Activated CD4-positive, alpha-beta T cell treated with anti-CD3 and anti-CD28 coated beads, Interleukin-2, Interleukin-6, amounts not matched to agents 100 ng/mL and 50 ng/mL, durations not matched to agents 16 hours and 8 hours (primary cell): Measurements from ENCODE around the gene TRPM2.

Experiments used
- DNase-seq: peaks from one replicate; pipeline ENCODE4 v3.0.0-alpha.2; 2020

The TRPM2 gene

DNA sequence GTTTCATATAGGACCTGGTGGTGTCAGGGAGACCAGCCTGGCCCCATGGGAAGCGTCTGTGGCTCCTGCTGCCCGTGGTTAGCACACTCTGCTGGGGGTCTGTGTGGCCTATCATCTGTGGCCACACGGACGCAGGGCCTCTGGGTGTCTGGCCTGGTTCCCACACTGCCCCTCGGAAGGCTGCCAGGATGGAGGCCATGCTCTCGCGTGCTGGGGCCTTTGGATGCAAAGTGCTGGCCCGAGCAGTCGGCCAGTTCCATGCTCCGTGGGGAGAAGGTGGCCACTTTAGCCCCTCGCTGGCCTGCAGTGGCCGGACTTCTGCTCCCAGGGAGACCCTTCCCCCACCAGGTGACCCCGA is 81.1 kb downstream of the TRPM2 start:
- DNase-seq, result no peak

DNA sequence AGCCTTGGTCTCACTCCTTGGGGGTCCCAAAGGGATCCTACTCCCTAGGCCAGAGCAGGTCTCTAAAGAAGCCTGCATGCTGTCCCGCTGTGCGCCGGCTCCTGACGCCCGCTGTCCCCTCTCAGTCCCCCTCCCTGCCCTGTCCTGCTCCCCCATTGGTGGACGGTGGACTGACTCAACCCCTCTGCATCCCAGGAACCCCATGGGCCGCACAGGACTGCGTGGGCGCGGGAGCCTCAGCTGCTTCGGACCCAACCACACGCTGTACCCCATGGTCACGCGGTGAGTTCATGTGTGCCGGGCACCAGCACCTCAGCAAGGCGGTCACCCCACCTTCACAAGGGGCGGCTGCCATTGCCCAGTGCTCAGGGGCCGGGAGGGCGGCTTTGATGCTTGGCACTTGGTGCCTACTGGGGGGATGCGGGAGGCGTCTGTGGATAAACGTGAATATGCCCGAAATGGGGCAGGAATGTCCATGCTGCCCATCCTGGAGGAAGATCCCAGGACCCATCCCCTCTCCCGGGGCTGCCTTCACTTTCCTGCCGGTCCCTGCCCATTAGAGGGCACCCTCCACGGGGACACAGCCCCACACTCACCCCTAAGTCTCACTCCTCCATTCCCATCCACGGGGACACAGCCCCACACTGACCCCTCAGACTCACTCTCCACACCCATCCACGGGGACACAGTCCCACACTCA is 81.7 kb downstream of the TRPM2 start:
- no peak for DNase-seq

DNA sequence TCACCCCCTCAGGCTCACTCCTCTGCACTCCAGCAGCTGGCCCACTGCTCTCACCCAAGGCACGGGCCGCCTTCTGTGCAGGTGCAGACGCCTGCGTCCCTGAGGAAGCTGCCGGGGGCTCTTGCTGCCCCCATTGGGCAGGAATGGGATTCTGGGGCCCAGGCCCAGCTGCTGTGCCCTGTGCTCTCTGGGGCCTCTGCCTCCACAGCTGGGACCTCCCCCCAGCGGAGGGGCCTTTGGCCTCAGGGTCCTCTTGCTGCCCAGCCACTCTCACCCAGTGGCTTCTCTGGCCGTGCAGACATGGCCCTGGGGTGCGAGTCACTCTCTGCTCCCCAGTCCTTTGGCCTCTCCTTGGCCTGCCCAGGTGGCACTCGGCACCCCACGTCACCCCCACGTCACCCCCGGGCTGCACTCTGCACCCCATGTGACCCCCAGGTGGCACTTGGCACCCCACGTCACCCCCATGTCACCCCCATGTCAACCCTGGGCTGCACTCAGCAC is 82.7 kb downstream of the TRPM2 start:
- no peak for DNase-seq

- no peak for DNase-seq
These were observed 83.5 kb downstream of the TRPM2 start for GRCh38 chr21:44436958-44437357.

DNA sequence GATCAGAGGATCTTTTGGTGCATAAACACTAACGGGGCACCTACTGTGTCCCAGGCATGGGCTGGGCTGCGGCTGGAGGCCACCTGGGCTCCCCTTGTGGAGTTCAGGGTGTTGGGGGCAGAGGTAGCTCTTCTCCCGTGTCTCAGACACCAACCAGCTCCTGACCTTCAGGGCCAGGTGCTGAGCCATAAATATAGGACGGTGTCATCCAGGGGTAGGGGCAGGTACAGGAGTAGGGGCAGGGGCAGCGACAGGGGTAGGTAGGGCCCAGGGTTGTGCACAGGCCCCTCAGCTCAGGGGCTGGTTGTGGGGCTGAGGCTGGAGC is 83.9 kb downstream of the TRPM2 start:
- DNase-seq, result no peak

- DNase-seq, result no peak
These were observed 84.4 kb downstream of the TRPM2 start for GRCh38 chr21:44437696-44438431.

DNA sequence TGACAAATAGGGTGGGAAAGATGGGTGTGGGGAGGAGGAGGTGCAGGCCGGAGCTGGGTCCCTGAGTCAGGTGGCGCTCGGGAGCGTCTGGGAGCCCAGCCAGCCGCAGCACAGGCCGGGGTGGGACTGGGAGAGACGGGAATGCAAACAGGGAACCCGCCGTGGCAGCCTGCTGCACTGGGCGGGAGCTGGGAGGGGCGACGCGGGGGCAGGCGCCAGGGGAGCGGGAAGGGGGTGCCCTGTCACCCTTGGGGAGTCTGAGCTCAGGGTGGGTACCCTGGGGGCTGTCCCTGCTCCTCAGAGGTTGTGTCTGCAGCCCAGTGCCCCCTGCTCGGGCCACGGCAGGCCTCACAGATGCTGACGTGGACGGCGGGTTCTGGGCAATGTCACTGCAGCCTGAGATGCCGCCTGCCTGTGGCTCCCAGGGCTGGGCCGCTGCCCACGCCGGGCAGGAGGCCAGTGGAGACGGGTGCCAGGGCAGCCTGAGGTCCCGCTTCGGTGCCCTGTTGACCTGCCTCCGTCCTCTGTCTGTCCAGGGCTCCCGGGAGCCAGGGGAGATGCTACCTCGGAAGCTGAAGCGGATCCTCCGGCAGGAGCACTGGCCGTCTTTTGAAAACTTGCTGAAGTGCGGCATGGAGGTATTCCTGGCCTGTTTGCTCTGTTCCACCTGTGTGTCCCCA is 85.2 kb downstream of the TRPM2 start:
- no peak for DNase-seq

DNA sequence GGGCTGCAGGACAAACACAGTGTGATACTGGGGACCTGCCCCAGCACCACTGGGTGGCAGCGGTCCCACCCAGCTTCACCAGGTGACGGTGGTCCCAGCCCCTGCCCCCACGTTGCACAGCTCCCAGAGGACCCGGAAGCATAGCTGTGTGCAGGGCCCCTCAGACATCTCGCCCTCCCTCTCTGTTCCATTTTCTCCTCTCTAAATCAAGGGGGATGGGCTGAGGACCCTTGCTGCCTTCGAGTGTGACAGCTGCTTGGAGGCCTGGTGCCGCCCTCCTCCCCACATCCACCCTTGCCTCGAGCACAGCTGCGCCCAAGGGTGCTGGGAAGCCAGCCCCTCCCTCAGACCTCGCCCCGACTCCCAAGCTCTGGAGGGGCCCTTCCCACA is 85.8 kb downstream of the TRPM2 start:
- DNase-seq, result no peak

GRCh38 chr21:44440241-44441040 is 87.0 kb downstream of the TRPM2 start:
- no peak for DNase-seq

- no peak for DNase-seq
These were observed 87.6 kb downstream of the TRPM2 start for GRCh38 chr21:44441041-44441400.

DNA sequence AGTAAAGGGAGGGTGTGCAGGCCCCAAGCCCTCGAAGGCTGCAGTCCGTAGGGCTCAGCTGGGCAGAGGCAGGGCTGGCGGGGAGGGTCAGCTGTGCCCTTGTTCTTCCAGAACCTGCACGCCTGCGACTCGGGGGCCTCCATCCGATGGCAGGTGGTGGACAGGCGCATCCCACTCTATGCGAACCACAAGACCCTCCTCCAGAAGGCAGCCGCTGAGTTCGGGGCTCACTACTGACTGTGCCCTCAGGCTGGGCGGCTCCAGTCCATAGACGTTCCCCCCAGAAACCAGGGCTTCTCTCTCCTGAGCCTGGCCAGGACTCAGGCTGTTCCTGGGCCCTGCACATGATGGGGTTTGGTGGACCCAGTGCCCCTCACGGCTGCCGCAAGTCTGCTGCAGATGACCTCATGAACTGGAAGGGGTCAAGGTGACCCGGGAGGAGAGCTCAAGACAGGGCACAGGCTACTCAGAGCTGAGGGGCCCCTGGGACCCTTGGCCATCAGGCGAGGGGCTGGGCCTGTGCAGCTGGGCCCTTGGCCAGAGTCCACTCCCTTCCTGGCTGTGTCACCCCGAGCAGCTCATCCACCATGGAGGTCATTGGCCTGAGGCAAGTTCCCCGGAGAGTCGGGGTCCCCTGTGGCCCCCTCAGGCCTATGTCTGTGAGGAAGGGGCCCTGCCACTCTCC is 88.3 kb downstream of the TRPM2 start:
- no peak for DNase-seq

DNA sequence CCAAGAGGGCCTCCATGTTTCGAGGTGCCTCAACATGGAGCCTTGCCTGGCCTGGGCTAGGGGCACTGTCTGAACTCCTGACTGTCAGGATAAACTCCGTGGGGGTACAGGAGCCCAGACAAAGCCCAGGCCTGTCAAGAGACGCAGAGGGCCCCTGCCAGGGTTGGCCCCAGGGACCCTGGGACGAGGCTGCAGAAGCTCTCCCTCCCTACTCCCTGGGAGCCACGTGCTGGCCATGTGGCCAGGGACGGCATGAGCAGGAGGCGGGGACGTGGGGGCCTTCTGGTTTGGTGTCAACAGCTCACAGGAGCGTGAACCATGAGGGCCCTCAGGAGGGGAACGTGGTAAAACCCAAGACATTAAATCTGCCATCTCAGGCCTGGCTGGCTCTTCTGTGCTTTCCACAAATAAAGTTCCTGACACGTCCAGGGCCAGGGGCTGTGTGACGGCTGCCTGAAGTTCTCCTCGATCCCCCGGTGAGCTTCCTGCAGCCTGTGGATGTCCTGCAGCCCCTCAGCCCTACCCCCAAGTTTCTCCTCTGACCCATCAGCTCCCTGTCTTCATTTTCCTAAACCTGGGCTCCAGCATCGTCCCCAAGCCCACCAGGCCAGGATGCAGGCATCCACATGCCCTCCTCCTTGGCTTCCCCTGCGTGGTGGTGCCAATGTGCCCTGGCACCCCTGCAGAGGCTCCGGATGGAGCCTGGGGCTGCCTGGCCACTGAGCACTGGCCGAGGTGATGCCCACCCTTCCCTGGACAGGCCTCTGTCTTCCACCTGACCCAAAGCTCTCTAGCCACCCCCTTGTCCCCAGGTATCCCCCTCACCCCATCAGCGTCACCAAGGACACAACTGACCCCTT is 89.1 kb downstream of the TRPM2 start:
- DNase-seq, result no peak

GRCh38 chr21:44443291-44443890 is 90.0 kb downstream of the TRPM2 start:
- no peak for DNase-seq

DNA sequence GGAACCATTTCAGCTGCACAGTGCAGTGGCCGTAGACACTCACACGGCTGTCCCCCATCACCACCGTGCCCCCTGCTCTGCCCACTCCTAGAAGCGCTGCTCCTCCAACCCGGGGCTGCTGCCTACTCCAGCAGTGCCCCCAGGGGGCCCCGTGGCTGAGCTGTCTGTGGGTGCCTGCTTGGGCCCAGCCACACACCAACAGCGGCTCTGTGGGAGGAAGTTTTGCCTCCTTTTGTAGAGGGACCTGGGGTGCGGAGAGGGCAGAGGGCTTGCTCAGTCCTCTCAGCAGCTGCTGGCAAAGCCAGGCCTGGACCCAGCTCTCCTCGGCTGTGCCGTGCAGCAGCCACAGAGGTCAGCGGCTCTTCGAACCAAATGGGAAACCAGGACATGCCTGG is 90.5 kb downstream of the TRPM2 start:
- DNase-seq, result no peak

DNA sequence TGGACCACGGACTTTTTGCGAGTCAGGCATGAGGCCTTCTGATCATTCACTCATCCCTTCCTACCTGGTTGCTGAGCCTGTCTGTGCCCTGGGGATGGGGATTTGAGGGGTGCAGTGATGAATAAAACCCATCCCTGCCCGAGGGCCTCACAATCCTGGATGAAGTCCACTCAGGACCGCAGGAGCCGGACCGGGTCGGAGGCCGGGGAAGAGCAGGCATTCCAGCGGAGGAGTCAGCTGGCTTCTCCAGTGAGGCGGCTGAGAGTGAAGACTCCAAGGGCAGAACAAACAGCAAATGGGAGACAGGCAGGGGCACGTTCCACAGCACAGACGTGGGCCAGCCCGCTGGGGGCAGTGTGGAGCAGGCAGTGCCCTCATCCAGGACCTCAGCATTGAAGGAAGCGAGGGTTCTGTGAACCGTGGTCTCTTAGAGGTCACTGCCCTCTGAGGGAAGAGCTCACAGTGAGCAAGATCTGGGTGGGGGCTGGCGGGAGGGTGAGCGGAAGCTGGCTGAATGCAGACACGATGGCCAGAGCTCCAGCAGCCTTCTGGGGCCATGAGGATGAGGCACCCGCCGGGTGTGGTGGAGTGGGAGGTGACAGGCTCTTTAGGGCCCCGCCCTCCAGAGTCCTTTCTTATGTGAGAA is 91.0 kb downstream of the TRPM2 start:
- peak; percentile 15 for DNase-seq

DNA sequence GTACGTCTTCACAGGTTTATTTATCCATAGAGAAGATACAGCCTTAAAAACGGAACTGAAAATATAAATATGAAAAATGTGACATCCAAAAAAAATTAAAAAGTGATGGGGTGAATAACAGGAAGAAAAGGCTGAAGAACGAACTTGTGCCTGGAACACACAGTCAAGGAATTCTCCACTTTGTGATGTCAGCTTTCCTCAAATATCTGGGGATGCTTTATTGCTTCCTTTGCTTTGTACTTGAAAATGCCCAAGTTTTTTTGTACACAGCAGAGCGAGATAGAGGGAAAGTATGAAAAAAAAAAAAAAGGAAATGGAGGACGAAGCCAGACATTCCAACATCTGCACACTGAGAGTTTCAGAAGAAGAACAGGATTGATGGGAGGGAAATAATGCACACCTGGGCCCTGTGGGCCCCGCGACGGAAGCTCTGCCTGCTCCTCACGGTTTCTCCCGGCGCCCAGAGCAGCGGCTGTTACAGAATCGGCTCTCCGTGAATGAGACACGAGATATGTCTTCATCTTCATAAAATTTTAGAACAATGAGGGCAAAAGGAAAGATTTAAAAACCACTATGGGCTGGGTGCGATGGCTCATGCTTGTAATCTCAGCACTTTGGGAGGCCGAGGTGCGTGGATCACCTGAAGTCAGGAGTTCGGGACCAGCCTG is 91.9 kb downstream of the TRPM2 start:
- no peak for DNase-seq

GRCh38 chr21:44448651-44449131 is 95.3 kb downstream of the TRPM2 start:
- no peak for DNase-seq

DNA sequence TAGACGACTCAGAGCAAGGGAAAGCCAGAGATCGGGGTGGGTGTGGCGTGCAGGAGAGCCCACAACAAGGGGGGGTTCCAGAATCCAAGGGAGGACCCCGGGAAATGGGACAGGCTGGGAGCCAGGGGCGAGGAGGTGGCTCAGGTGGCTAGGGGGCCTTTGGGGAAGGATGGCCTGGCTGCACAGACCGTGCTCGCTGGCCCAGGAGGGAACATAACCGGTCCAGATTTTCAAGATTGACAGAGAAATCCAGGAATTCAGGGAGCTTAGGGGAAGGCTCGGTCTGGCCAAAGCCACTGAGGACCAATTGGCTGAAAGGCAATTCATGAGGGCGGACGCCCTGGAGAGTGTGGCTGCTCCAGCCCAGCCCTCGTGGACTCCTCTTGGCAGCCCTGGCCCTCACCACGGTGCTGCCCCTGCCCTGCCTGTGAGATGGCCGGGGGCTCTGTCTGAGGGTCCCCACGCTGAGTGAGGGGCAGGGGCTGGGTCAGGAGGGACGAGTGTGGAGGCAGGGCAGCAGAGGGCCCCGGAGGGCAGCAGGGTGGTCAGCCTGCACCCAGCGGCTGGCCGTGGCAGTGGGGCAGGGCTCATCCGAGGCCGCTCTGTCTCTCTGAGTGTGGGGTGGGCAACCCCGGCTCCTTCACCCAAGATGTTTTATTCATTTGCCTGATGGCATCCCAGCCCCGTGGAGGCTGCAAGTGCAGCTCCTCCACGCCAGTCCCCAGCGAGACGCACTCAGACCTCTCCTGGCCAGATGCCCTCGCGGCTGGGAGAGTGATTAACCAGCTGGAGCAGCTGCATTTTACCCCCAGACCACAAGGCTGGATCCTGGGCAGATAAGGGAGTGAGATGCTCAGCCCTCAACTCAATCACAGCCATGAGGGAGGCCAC is 96.3 kb downstream of the TRPM2 start:
- no peak for DNase-seq

DNA sequence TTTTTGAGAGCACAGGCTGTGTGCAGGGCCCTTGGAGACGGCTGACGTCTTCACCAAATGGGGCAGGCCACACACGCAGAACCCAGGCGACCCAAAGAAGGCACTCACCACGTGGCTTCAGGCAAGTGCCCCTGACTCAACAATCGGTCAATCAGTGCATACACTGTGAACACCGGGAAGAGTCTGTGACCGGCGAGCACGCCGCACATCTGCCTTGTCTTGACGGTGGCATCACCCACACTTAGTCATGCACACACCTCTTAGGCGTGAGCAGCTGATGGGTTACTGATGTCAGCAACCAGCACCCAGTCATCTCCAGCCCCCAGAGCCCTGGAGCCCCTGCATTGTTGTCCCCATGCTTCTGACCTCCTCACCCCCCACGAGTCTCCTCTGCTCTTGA is 97.0 kb downstream of the TRPM2 start:
- no peak for DNase-seq
